IMR-90 (cell line): ENCODE results near the gene KCNV2. TPM values are rescaled to one million over a fixed set of nuclear protein-coding genes. Genes with fewer than 3 reads are reported as not detected.

Experiments used
- ATAC-seq: fragments of 200-7000 bp; cut with Tn5 transposase; 2 replicates; pipeline ENCODE4 v1.9.1; 2020; ENCODE audit warnings: low read depth, mild to moderate bottlenecking, moderate library complexity
- BruUV-seq: library from RNA; stranded (reverse); fragments of 400-500 nt; replicated peaks from 2 replicates; lab custom pipeline; 2021; lab: Mats Ljungman, UMichigan
- CTCF ChIA-PET: fragments of 300-600 bp; formaldehyde crosslinking; extraction: SDS; loops from one replicate; lab custom pipeline; 2021; ENCODE audit warnings: antibody characterized with exemption; lab: Yijun Ruan, JAX
- POLR2A ChIA-PET: fragments of 300-600 bp; sonication (Branson Sonifier 250); formaldehyde crosslinking; loops from one replicate; lab custom pipeline; 2022; ENCODE audit warnings: antibody characterized with exemption; ENCODE audit not compliant: unreplicated experiment; lab: Charles Lee
- DNase-seq: peaks from one replicate; pipeline ENCODE4 v3.0.0; 2013
- H2AFZ ChIP-seq: replicated peaks from 2 replicates; pipeline ENCODE3; 2013; ENCODE audit warnings: low read length, mild to moderate bottlenecking; ENCODE audit not compliant: poor library complexity
- H2AK5ac ChIP-seq: 2 replicates; pipeline ENCODE4 v1.6.1; 2013; ENCODE audit warnings: low read depth, low read length, inconsistent platforms
- H2AK9ac ChIP-seq: replicated peaks from 2 replicates; pipeline ENCODE3; 2013; ENCODE audit warnings: mild to moderate bottlenecking, low read depth, low read length, moderate library complexity; ENCODE audit not compliant: poor library complexity
- H2BK120ac ChIP-seq: 2 replicates; pipeline ENCODE4 v1.6.1; 2013; ENCODE audit warnings: low read depth, low read length, inconsistent platforms
- H2BK15ac ChIP-seq: 3 replicates; pipeline ENCODE4 v1.6.1; 2013; ENCODE audit warnings: low read depth, low read length, inconsistent platforms
- H2BK20ac ChIP-seq: 2 replicates; pipeline ENCODE4 v1.6.1; 2013; ENCODE audit warnings: low read depth, mild to moderate bottlenecking, inconsistent platforms, low read length, moderate library complexity
- H2BK5ac ChIP-seq: 2 replicates; pipeline ENCODE4 v1.6.1; 2013; ENCODE audit warnings: mild to moderate bottlenecking, low read depth, low read length, inconsistent platforms; ENCODE audit not compliant: poor library complexity, severe bottlenecking
- H3K14ac ChIP-seq: replicated peaks from 2 replicates; pipeline ENCODE4 v1.6.1; 2013; ENCODE audit warnings: low read depth, low read length, inconsistent platforms
- H3K18ac ChIP-seq: 2 replicates; pipeline ENCODE4 v1.6.1; 2013; ENCODE audit warnings: low read depth, low read length, control low read depth
- H3K23ac ChIP-seq: 2 replicates; pipeline ENCODE4 v1.6.1; 2013; ENCODE audit warnings: low read depth, low read length, inconsistent platforms
- H3K27ac ChIP-seq: 2 replicates; pipeline ENCODE4 v1.5.1; 2013; ENCODE audit warnings: mild to moderate bottlenecking, control low read depth, low read length; ENCODE audit not compliant: insufficient read depth
- H3K27me3 ChIP-seq: 2 replicates; pipeline ENCODE4 v1.6.1; 2013; ENCODE audit warnings: low read length; ENCODE audit not compliant: control insufficient read depth, insufficient read depth
- H3K36me3 ChIP-seq: 2 replicates; pipeline ENCODE4 v1.6.1; 2013; ENCODE audit warnings: low read length, mixed read lengths; ENCODE audit not compliant: control insufficient read depth, insufficient read depth
- H3K4ac ChIP-seq: 2 replicates; pipeline ENCODE4 v1.6.1; 2013; ENCODE audit warnings: low read depth, low read length, inconsistent platforms
- H3K4me1 ChIP-seq: 2 replicates; pipeline ENCODE4 v1.6.1; 2013; ENCODE audit warnings: low read length, mixed read lengths; ENCODE audit not compliant: control insufficient read depth, insufficient read depth
- H3K4me2 ChIP-seq: 2 replicates; pipeline ENCODE4 v1.6.1; 2013; ENCODE audit warnings: low read depth, mild to moderate bottlenecking, control low read depth, low read length, moderate library complexity
- H3K4me3 ChIP-seq: 2 replicates; pipeline ENCODE4 v1.5.1; 2013; ENCODE audit warnings: low read depth, mild to moderate bottlenecking, control low read depth, low read length, moderate library complexity; ENCODE audit not compliant: insufficient read depth
- H3K56ac ChIP-seq: 2 replicates; pipeline ENCODE4 v1.6.1; 2013; ENCODE audit warnings: low read length, inconsistent platforms; ENCODE audit not compliant: insufficient read depth; ENCODE audit errors: extremely low read depth
- H3K79me1 ChIP-seq, 2 experiments: 2 replicates each; pipeline ENCODE4 v1.6.1; 2013; ENCODE audit warnings: low read length in 2 of 2, inconsistent platforms in 1 of 2, low read depth in 1 of 2
- H3K9ac ChIP-seq: 2 replicates; pipeline ENCODE4 v1.6.1; 2013; ENCODE audit warnings: low read depth, low read length, control low read depth
- H3K9me1 ChIP-seq: 2 replicates; pipeline ENCODE4 v1.6.1; 2013; ENCODE audit warnings: low read length, inconsistent platforms; ENCODE audit not compliant: insufficient read depth
- H3K9me3 ChIP-seq: 2 replicates; pipeline ENCODE4 v1.6.1; 2013; ENCODE audit warnings: low read length; ENCODE audit not compliant: control insufficient read depth, insufficient read depth
- H4K20me1 ChIP-seq: 2 replicates; pipeline ENCODE4 v1.6.1; 2013; ENCODE audit warnings: low read length, inconsistent platforms; ENCODE audit not compliant: insufficient read depth
- H4K5ac ChIP-seq: 2 replicates; pipeline ENCODE4 v1.6.1; 2013; ENCODE audit warnings: mild to moderate bottlenecking, low read depth, low read length, control low read depth
- H4K8ac ChIP-seq, 2 experiments: 2 replicates each; pipeline ENCODE4 v1.6.1; 2013; ENCODE audit warnings: low read depth in 2 of 2, low read length in 2 of 2, control low read depth in 1 of 2, inconsistent platforms in 1 of 2
- H4K91ac ChIP-seq: 2 replicates; pipeline ENCODE4 v1.6.1; 2013; ENCODE audit warnings: low read depth, low read length, inconsistent platforms; ENCODE audit not compliant: insufficient read depth
- BHLHE40 ChIP-seq: fragments of 150-350 bp; IDR thresholded peaks from 2 replicates; pipeline ENCODE4 v1.6.1; 2016; ENCODE audit warnings: mild to moderate bottlenecking, low read depth, low read length
- CEBPB ChIP-seq: IDR thresholded peaks from 2 replicates; pipeline ENCODE4 v1.6.1; 2012; ENCODE audit warnings: low read depth, low read length, improper control_type of control experiment
- CTCF ChIP-seq: conservative IDR thresholded peaks from 2 replicates; pipeline ENCODE4 v1.5.1; 2012; ENCODE audit warnings: mild to moderate bottlenecking, low read depth, low read length, improper control_type of control experiment
- MAFK ChIP-seq: IDR thresholded peaks from 2 replicates; pipeline ENCODE4 v1.6.1; 2012; ENCODE audit warnings: low read depth, low read length, improper control_type of control experiment
- RFX5 ChIP-seq: IDR thresholded peaks from 2 replicates; pipeline ENCODE4 v1.8.0; 2012; ENCODE audit warnings: low read depth, mild to moderate bottlenecking, low read length, moderate library complexity
- USF2 ChIP-seq: fragments of 150-350 bp; IDR thresholded peaks from 2 replicates; pipeline ENCODE4 v1.6.1; 2017; ENCODE audit warnings: mild to moderate bottlenecking, antibody characterized with exemption, low read length, low read depth
- WGBS, 2 experiments: methylation state at CpG; one replicate each; pipeline versions ENCODE4 v1.1.5 to v1.1.7; 2013; ENCODE audit warnings: missing lambda C conversion rate in 2 of 2; ENCODE audit not compliant: insufficient read length in 1 of 2; ENCODE audit errors: extremely low coverage in 2 of 2; 5-methylcytosine and 5-hydroxymethylcytosine counted together
- dilution Hi-C: fragments of 300-500 bp; cut with HindIII; formaldehyde crosslinking; loops from one replicate; pipeline ENCODE4 v1.14.3; 2018; ENCODE audit warnings: low sequenced_read_pairs; ENCODE audit not compliant: unreplicated experiment
- in situ Hi-C: fragments of 300-500 bp; cut with MboI; formaldehyde crosslinking; loops from 3 replicates; pipeline ENCODE4 v1.14.3; 2019; ENCODE audit warnings: low sequenced_read_pairs, inconsistent platforms, mixed read lengths
- intact Hi-C: fragments of 100-400 bp; cut with micrococcal nuclease; formaldehyde crosslinking; loops from 2 replicates; pipeline ENCODE4 v1.10.0; 2022
- polyA plus RNA-seq, 3 experiments: library from polyadenylated mRNA; depleted of rRNA; stranded (reverse); fragments of >200 nt; gene quantifications; 2 replicates each; pipeline ENCODE4 v1.2.3, GENCODE V29; 2012; ENCODE audit warnings: low replicate concordance in 1 of 3
- total RNA-seq: library from RNA; depleted of rRNA; stranded (reverse); fragments of >200 nt; gene quantifications from 2 replicates; pipeline ENCODE4 v1.2.3, GENCODE V29; 2012

Gene KCNV2
- total and polyA plus RNA-seq, 2 of the 4 experiments (the other 2 are of a cell fraction), result not detected

GRCh38 chr9:2720179-2720654 is 2.9 kb downstream of the KCNV2 start:
- Histone ChIP-seq H3K4me3 (no peak overlapping the region), H3K27ac (no peak overlapping the region), H3K27me3 (no peaks in the 10 kb centered on the region), H3K4me1 (no peaks in the 10 kb centered on the region), H3K23ac (no peak overlapping the region), H3K4ac (no peak overlapping the region), H3K79me1 (no peaks in the 10 kb centered on the region), H3K9ac (no peak overlapping the region), H2BK120ac (no peak overlapping the region), H3K56ac (no peak overlapping the region), H3K4me2 (no peak overlapping the region), H2BK20ac (no peak overlapping the region), H2AK9ac (no peak overlapping the region), H3K36me3 (peaks cover 3% of the 10 kb centered on the region; the same call in 1 of the 2 replicates), H2BK5ac (no peak overlapping the region), H2AK5ac (no peak overlapping the region), H2BK15ac (no peak overlapping the region), H2AFZ (no peak overlapping the region), H3K18ac (no peak overlapping the region), H4K5ac (no peak overlapping the region), H3K14ac (no peak overlapping the region), H4K91ac (no peak overlapping the region), H3K9me1 (peaks cover 2% of the 10 kb centered on the region; the same call in 1 of the 2 replicates), H4K20me1 (no peaks in the 10 kb centered on the region), H3K9me3 (no peaks in the 10 kb centered on the region), H4K8ac (no peak overlapping the region)
- ChIA-PET CTCF (interaction anchor here (1.3 kb wide), 2 partner anchors 8 to 9 kb away, joined by 3 to 4 read pairs; no protein-coding TSS in a partner anchor), POLR2A (no interaction called here)
- ATAC-seq (no peak), DNase-seq (no peak)
- no peak for TF ChIP-seq MAFK
- TF ChIP-seq CTCF, result no peak
- TF ChIP-seq RFX5, result no peak
- TF ChIP-seq CEBPB, result no peak
- TF ChIP-seq USF2, result no peak
- no peak for TF ChIP-seq BHLHE40
- BruUV-seq, result no TSS peak
- dilution Hi-C loops (no loop called here), in situ Hi-C loops (loop anchor here (10.0 kb wide), 2 partner anchors 485 to 585 kb away; no protein-coding TSS in a partner anchor), intact Hi-C loops (loop anchor here (10.0 kb wide), 2 partner anchors 395 to 705 kb away; partner anchors contain the start of gene SMARCA2)
- WGBS, 2 experiments, result no CpG with 5 or more reads among the region's 1 CpG
